Effector memory CD4-positive, alpha-beta T cell (primary cell): ENCODE data around the gene PCDH7.

Experiments used
- DNase-seq, 3 donors: peaks; one replicate each; pipeline ENCODE4 v3.0.0-alpha.2; 2020
- H3K27ac ChIP-seq: 2 replicates; pipeline ENCODE4 v1.7.0; 2013; ENCODE audit warnings: mild to moderate bottlenecking, low read length, moderate library complexity; ENCODE audit not compliant: insufficient read depth, poor library complexity, severe bottlenecking
- H3K27me3 ChIP-seq: replicated peaks from 2 replicates; pipeline ENCODE4 v1.7.0; 2013; ENCODE audit warnings: mild to moderate bottlenecking, low read length; ENCODE audit not compliant: insufficient read depth, control insufficient read depth, poor library complexity, severe bottlenecking
- H3K36me3 ChIP-seq: 2 replicates; pipeline ENCODE4 v1.7.0; 2013; ENCODE audit warnings: mild to moderate bottlenecking, low read length, moderate library complexity; ENCODE audit not compliant: control insufficient read depth, insufficient read depth
- H3K4me1 ChIP-seq: 2 replicates; pipeline ENCODE4 v1.7.0; 2013; ENCODE audit warnings: low read length, mild to moderate bottlenecking; ENCODE audit not compliant: control insufficient read depth, insufficient read depth, poor library complexity, severe bottlenecking
- H3K4me3 ChIP-seq: 2 replicates; pipeline ENCODE4 v1.7.0; 2013; ENCODE audit warnings: low read length, low read depth, mild to moderate bottlenecking; ENCODE audit not compliant: insufficient read depth, poor library complexity, severe bottlenecking
- H3K9me3 ChIP-seq: 2 replicates; pipeline ENCODE4 v1.7.0; 2013; ENCODE audit warnings: mild to moderate bottlenecking, low read length, moderate library complexity; ENCODE audit not compliant: control insufficient read depth

Gene PCDH7

DNA sequence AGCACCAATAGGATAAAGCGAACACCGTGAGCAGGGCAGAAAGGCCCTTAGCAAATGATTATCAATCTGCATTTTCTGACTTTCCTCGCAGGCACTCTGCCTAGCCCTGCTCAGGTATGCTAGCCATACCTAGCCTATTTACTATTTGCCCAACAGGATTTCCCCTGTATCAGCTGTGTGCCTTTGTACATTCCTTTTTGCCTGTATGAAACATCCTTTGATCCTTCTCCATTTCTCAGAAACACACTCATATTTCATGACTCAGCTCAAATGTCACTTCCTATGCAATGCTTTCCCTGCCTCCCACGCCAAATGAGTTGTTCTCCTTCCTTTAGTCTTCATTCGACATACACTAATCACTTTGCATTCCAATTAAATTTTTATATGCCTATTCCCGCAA is 37.2 kb downstream of the PCDH7 start:
- Histone ChIP-seq H3K27ac (no peak overlapping the region), H3K4me3 (no peak overlapping the region), H3K36me3 (no peaks in the 10 kb centered on the region), H3K4me1 (no peaks in the 10 kb centered on the region), H3K27me3 (no peaks in the 10 kb centered on the region), H3K9me3 (no peaks in the 10 kb centered on the region)
- no peak for DNase-seq

DNA sequence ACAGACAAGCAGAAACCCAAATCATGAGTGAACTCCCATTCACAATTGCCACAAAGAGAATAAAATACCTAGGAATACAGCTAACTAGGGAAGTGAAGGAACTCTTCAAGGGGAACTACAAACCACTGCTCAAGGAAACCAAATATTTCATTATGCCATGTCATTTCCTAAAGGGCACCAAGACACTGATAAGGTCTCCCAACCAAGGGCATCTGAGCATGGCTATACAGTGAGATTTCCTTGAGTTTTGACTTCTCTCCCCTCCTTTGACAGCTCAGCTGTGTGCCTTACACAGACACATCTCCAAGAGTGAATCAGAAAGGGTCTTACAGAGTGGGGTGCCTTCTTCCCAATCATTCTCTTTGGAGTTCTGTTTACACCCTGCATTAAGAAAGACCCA is 40.4 kb downstream of the PCDH7 start:
- Histone ChIP-seq H3K27me3 (no peaks in the 10 kb centered on the region), H3K36me3 (no peaks in the 10 kb centered on the region), H3K27ac (no peak overlapping the region), H3K9me3 (no peaks in the 10 kb centered on the region), H3K4me3 (no peak overlapping the region), H3K4me1 (no peaks in the 10 kb centered on the region)
- no peak for DNase-seq

DNA sequence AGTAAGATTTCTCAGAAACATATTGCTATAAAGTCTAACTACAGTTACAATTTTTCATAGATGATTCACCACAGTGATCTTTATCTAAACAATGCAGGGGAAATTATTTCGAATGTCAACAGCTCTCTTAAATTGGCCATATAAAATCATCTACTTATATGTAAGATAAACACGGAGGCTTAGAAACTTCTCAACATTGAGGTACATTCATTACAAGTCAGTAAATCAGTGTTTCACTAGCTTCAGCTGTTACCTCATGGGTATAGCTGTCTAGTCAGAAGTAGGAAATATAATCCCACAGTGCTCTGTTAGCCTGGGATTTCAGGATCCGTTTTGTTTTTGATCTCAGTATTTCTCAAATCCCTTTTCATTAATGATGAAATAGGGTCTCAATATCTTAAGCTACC is 43.2 kb downstream of the PCDH7 start:
- Histone ChIP-seq H3K4me1 (no peaks in the 10 kb centered on the region), H3K4me3 (no peak overlapping the region), H3K9me3 (no peaks in the 10 kb centered on the region), H3K27me3 (no peaks in the 10 kb centered on the region), H3K36me3 (no peaks in the 10 kb centered on the region), H3K27ac (no peak overlapping the region)
- DNase-seq, result no peak

DNA sequence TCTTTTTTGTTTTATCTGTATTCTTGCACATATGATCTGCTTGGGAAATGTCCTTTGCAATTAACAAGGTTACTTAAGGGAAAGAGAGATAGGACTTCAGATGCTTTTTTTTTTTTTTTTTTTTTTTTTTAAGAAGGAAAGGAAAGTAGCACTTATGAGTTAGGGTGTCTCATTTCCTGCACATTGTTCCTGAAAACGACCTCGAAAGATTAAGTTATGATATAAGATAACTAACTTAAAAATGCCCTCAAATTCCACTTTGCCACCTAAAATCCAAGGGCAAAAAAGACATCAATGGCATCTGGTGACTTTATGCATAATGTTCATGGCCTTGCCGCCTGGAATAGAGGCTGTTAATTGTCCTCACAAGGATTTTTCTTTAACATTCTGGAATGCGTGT is 44.9 kb downstream of the PCDH7 start:
- DNase-seq, result no peak
- Histone ChIP-seq H3K4me1 (no peaks in the 10 kb centered on the region), H3K4me3 (no peak overlapping the region), H3K27ac (no peak overlapping the region), H3K27me3 (no peaks in the 10 kb centered on the region), H3K36me3 (no peaks in the 10 kb centered on the region), H3K9me3 (no peaks in the 10 kb centered on the region)

DNA sequence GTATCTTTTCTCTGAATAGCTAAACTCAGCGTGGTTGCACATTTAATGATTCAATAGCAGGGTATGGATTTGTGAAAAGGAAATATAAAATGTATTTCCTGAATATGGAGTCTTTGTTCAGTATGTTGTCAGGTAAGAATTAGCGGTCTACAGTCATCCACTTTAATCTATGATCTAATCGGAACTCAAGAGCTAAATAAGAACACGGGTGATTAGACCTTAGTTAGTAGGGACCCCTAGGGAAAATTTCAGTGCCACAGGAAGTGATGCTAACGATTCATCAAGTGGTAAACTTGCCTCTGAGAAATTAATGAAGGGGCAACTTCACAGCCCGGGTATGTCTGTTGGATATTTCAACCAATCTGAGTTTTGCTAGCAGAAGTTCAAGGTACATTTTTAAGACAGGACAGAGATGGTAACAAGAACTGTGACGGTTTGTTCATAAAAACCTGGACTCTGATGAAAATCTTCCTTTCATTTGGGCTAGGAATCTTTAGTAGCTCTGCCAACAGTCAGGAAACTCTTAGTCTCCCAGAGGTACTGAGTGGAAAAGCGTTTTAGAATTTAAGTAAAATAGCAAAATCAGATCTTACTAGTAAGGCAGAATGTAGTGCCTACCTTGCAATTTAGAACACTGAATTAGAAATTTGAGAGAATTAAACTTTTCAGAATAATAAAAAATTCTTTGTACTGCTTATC is 47.1 kb downstream of the PCDH7 start:
- Histone ChIP-seq H3K27me3 (no peaks in the 10 kb centered on the region), H3K4me1 (no peaks in the 10 kb centered on the region), H3K4me3 (no peak overlapping the region), H3K36me3 (no peaks in the 10 kb centered on the region), H3K9me3 (no peaks in the 10 kb centered on the region), H3K27ac (no peak overlapping the region)
- no peak for DNase-seq

DNA sequence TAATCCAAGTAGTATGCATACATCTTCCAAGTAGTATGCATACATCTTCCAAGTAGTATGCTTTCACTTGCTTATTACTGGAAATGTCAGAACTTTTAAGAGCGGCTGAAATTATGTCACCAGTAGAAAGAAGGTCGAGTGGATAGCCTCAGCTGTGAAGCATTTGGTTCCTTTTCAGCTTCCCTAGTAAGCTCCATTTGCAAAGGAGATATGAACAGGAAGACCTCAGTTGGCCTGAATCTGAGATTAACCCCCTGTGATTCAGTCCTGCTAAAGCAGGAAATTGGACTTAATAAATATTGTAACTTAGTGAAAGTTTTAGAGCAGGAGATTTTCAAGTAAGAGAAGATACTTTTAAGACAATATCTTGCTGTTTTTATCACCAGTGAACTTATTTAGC is 48.1 kb downstream of the PCDH7 start:
- Histone ChIP-seq H3K27me3 (no peaks in the 10 kb centered on the region), H3K9me3 (no peaks in the 10 kb centered on the region), H3K4me3 (no peak overlapping the region), H3K27ac (no peak overlapping the region), H3K36me3 (no peaks in the 10 kb centered on the region), H3K4me1 (no peaks in the 10 kb centered on the region)
- no peak for DNase-seq

DNA sequence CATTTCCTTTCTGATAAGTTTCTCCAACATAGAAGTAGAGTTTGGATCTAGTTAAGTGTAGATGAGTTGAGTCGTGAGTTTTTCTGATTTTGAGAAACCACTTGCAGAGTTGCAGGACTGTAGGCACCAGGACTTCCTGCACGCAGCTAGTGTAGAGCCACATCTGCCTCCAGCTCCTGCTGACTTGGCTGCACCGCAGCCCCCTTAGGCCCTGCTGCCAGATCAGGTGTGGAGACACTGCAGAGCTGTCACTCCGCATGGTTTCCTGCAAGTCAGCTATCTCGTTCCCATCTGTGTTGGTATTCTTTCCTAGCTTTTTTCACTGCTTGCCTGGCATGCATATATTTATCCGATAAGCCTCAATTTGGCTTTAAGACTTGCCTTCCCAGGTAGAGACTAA is 48.9 kb downstream of the PCDH7 start:
- Histone ChIP-seq H3K4me3 (no peak overlapping the region), H3K36me3 (no peaks in the 10 kb centered on the region), H3K27me3 (no peaks in the 10 kb centered on the region), H3K4me1 (no peaks in the 10 kb centered on the region), H3K27ac (no peak overlapping the region), H3K9me3 (no peaks in the 10 kb centered on the region)
- no peak for DNase-seq

DNA sequence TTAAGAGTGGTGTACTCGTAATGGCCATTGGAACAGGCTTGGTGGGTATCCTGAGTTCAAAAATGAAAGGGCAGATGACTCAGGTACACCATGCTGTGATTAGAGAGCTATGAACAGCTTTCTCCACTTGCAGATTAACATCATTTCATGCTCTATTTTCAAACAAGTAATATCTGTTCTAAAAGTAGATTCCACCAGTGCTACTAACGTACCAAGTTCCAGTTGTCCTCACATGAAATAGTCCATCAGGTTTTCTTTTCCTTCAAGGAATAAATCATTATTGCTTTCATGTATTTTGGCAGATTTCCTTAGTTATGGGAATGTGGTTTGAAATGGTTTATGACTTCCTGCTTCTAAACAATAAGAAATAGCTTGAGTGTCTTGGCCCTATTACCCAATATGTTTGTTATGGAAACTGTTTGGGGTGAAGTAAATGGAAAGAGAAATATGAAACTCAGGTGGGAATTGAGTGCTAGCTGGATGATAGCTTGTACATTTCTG is 49.9 kb downstream of the PCDH7 start:
- no peak for DNase-seq
- no peak overlapping the region for H3K27ac ChIP-seq
- no peaks in the 10 kb centered on the region for H3K27me3 ChIP-seq
- no peaks in the 10 kb centered on the region for H3K9me3 ChIP-seq
- H3K4me1 ChIP-seq, result no peaks in the 10 kb centered on the region
- H3K4me3 ChIP-seq, result no peak overlapping the region
- no peaks in the 10 kb centered on the region for H3K36me3 ChIP-seq

DNA sequence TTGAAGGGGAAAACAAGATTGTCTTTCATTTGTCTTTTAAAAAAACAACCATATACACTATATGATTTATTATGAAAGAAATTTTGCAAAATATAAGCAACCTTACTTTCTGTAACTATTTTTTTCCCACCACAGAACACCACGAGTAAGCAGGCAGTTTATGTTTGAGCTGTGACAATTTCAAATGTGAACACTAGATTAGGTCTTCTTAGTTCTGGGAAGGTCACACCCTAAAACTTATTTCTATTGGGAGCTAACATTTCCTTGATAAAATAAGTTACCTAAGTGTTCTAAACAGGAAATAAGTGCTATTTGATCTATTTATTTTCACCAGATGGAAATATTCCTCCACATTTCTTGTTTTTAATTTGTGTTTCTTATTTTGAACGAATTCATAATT is 50.6 kb downstream of the PCDH7 start:
- DNase-seq, result no peak
- Histone ChIP-seq H3K27ac (no peak overlapping the region), H3K4me1 (no peaks in the 10 kb centered on the region), H3K27me3 (no peaks in the 10 kb centered on the region), H3K9me3 (no peaks in the 10 kb centered on the region), H3K36me3 (no peaks in the 10 kb centered on the region), H3K4me3 (no peak overlapping the region)

DNA sequence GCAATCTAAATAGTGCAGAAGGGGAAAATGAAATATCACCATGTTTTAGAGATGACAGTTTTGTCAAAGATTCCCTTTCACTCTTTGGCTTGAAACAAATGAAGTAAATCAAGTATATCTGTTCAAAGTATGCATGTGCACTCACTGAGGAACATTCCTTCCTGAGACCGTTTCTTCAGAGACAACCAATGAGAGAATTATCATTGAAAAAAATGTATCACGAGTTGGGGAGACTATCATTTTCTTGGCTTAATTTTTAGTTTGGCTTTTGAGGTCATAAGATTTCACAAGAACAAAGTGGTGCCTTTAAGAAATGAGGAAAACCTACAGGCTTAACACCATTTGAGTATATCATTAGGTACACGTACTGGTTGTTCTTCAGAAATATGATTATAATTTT is 56.3 kb downstream of the PCDH7 start:
- no peaks in the 10 kb centered on the region for H3K4me1 ChIP-seq
- H3K27ac ChIP-seq, result no peak overlapping the region
- H3K4me3 ChIP-seq, result no peak overlapping the region
- no peaks in the 10 kb centered on the region for H3K27me3 ChIP-seq
- no peaks in the 10 kb centered on the region for H3K36me3 ChIP-seq
- no peaks in the 10 kb centered on the region for H3K9me3 ChIP-seq
- no peak for DNase-seq
